ENCODE measurements around the gene MCM3AP.

GRCh38 chr21:46188226-46189212, 96.9 kb downstream of the MCM3AP start:
- TF ChIP-seq, protein P1, sequence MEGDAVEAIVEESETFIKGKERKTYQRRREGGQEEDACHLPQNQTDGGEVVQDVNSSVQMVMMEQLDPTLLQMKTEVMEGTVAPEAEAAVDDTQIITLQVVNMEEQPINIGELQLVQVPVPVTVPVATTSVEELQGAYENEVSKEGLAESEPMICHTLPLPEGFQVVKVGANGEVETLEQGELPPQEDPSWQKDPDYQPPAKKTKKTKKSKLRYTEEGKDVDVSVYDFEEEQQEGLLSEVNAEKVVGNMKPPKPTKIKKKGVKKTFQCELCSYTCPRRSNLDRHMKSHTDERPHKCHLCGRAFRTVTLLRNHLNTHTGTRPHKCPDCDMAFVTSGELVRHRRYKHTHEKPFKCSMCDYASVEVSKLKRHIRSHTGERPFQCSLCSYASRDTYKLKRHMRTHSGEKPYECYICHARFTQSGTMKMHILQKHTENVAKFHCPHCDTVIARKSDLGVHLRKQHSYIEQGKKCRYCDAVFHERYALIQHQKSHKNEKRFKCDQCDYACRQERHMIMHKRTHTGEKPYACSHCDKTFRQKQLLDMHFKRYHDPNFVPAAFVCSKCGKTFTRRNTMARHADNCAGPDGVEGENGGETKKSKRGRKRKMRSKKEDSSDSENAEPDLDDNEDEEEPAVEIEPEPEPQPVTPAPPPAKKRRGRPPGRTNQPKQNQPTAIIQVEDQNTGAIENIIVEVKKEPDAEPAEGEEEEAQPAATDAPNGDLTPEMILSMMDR (IDR thresholded peaks at IDR 0.05; ENCODE audit: low read length): no peak
- TF ChIP-seq EZH2 (IDR thresholded peaks at IDR 0.05; ENCODE audit: borderline replicate concordance, low read length): no peak

All from OCI-LY1 (cell line).